ENCODE data around the gene CYS1.
"Not testable (repeated sequence)": the region's sequence is repeated elsewhere in the genome, so short reads cannot be mapped to it uniquely, and the experiment has no call there.

CYS1 gene

DNA sequence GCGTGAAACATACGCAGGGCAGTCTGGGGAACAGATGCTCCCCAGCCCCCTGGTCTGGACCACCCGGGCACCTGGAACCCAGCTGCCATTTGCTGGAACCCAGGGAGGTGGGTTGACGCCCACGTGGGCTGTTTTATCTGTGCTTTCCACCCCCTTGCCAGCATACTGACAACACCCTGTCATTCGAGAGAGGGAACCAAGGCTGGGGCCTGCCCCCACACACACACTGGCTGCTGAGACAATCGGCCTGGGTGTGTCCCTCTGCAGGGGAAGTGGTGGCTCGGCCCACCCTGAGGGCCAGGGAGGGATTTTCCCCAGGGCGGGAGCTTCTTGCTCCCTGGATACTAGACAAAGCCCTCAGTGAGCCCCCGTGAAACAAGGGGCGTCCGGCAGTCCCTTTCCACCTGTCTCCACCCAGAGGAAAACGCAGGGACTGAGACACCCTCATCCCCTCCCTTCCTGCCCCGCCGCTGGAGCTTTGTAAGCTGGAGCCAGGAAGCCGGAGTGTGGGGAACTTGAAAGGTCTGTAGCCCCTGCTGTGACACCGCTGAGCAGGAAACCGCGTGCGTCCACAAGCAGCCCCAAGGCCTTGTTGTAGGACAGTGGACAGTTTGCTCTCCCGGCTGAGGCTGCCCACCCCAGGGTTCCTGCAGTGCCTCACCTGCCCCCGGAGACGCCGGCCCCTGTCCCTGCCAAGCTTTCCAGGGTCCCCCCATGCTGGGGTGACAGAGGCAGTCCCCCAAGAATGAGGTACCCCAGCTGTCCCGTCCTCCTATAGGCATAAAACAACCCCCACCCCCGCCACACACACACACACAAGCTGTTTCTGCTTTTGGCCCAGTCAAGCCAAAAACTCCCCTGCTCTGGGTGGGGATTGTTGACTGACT, 51.0 kb downstream of the CYS1 start:
- DNase-seq = peak; percentile 54 to 70

DNA sequence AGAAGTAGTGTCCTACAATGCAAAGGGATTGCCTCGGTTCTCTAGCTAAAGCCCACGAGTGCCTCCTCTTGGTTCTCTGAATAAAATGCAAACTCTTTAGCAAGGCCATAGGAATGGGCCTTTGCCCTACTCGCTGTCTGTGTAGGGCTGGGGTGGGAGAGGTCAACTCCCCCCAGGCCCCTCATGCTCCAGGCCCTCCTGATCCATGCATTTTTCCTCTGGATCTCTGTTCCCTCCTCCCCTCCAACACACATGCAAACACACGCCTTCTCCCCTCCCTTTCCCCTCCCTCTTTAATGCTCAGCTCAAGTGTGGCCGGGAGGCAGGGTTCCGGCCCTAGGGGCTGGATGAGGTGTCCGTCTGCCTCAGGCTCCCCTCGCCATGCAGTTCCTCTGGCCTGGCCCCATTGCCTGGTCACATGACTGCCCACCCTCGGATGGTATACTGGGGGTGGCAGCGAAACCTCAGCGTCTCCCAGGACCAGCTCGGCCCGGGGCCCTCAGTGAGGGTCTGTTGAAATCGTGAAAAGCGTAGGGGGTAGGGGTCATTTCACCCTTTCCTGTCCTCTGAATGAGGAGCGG, 51.7 kb downstream of the CYS1 start:
- no peak for DNase-seq

GRCh38 chr2:10027660-10028330, 52.4 kb downstream of the CYS1 start:
- no peak for DNase-seq

DNA sequence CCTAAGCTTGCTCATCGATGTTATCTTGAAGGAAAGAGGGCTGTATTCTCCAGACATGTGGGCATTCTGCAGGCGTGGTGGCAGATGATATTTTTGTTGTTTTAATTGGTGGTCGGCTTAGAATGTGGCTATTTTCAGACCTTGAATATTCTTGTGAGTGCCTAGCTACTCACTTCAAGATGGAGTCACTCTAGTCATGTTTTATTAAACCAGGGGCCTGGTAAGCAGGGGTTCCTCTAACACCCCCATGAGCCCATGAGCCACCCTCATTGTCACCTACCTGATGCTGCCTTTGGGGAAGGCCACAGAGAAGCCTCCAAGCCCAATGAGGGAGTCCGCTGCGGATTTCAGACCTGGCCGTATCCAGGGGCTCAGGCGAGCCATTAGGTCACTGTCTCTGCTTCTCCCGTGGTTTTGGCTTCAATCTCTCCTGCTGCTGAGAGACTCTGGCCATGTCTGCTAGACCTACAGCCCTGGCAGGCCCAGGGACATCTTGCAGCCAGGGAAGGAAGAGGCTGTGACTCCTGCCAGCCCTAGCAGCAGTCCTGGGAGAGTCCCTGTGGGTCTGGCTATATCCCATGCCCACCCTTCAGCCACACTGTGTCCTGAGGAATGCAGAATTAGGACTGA, 53.2 kb downstream of the CYS1 start:
- DNase-seq = no peak

DNA sequence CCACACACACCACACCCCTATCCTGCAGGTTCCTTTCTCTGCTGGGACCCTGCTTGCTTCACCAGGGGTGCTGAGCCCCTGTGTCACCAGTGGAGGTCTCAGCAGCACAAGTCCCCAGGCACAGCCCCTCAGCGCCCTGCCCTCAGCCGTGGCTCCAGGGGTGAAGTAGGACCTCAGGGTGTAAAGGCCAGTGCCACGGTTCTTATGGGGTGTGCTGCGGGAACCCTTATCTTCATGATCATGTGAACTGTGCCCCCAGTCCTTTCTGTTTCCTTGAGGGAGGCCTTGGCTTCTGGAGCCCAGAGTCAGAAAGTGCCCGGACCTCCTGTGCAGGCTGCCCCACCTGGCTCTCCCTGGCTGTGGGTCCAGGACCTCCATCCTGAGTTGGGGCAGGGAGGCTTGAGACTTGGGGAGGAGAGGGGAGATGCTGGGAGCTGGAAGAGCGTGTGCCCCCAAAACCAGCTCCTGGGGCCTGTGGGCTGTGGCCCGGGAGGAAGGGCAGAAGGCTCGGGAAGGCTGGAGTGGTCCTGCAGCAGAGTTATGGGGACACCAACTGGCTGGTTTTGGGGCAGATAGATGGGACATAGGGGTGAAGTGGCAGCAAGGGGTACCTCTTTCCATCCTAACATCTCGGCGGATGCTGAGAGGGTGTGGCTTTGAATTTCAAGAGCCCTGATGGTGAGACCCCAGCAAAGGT, 57.1 kb downstream of the CYS1 start:
- no peak for DNase-seq

DNA sequence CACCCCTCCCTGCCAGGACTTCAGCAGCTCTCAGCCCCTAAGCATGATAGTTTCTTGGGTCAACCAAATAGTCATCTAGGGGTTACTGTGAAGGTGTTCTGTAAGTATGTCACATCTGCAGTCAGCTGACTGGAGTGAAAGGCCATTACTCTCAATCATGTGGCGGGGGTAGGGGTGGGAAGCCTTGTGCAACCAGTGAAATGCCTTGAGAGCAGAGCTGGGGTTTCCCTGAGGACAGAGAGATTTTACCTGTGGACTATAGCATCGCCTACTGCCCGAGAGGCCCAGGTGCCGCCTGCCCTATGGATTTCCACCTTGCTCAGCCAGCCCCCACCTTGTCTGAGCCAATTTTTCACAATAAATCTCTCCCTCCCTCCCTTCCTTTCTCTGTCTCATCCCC, 57.8 kb downstream of the CYS1 start:
- no peak for DNase-seq

DNA sequence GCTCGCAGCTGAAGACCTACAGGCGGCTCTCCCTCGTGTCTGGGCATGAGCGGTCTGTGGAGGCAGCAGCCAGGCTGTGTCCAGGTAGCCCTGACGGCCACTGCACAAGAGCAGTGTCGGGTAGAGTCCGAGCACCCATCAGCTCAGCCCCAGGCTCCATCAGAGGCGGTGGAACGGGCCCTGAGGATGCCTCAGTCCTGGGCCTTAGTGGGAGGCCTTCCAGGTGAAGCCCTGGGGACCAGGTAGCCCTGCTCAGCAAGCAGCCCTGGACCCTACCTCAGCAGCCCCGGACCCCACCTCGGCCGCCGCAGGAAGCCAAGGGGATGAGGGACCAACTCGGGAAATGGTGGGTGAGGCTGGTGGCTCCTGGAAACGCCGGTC, 58.2 kb downstream of the CYS1 start:
- no peak for DNase-seq

DNA sequence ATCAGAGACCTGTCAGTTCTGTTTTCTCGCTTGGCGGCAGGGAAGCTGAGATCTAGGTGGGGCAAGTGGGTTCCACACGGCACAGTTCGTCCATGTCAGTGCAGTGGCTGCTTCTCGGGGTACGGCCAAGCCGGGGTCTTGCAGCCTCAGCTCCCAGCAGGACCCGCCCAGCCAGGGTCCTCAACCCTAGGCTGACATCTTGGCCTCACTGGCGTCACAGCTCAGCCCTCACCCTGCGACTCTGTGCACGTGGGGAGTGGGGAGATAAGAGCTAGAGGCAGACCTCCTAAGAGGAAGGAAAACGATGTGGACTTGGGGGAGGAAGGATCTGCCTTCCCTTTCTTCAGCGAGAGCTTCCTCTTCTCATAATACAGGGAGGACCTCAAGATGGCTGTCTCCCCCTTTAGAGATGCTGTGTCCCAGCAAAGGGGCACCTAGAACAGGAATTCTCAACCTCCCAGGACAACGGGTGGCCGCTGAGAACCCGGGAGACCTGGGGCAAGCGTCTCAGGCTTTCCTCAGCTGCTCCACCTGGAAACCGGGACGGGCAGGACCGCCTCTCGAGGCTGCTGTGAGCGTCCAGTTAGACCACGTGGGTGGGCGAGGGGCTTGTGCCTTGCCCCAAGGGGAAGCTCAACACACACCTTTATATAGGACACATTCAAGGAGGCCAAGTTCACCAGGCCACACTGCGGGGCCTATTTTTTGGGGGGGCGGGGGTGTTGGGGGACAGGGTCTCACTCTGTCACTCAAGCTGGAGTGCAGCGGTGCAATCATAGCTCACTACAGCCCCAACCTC, 60.4 kb downstream of the CYS1 start:
- no peak for DNase-seq

DNA sequence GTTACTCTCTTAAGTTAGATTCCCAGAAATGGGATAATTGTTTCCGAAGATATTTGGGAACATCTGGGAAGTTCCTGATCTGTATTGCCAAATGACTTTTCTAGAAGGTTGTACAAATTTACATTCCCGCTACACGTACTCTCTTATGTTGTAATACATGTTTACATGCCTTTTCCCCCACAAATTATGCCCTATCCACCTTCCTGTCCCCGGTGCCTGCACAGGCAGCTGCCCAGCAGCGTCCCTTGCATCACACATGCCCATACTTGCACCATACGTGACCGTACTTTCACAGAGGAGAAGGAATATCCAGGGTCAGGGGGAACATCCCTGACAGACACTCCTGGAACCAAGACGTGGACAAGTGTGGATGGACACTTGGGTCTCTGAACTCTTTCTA, 61.0 kb downstream of the CYS1 start:
- DNase-seq = no peak

- DNase-seq = no peak
Observed at GRCh38 chr2:10017313-10017941, 62.8 kb downstream of the CYS1 start.

DNA sequence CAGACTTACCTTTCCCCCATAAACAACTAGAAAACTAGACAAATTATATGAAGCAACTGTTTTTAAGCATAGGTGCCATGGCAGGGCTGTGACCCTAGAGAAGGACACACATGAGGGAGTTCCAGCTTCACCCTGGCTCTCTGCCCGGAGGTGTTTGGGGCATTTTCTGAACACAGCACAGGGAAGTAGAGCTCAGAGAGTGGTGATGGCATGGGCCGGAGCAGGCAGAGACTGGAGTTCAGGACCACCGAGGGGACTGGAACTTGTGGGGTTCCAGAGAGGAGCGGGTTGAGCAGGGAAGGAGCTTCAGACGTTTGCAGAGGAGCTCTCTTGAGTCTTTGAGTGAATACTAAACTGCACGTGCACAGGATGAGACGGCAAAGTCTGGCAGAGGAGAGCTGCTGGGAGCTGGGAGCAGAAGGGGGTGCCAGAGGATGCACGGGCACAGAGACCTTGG, 63.4 kb downstream of the CYS1 start:
- DNase-seq = no peak

- no peak for DNase-seq
Observed at GRCh38 chr2:10016001-10016801, 64.0 kb downstream of the CYS1 start.

DNA sequence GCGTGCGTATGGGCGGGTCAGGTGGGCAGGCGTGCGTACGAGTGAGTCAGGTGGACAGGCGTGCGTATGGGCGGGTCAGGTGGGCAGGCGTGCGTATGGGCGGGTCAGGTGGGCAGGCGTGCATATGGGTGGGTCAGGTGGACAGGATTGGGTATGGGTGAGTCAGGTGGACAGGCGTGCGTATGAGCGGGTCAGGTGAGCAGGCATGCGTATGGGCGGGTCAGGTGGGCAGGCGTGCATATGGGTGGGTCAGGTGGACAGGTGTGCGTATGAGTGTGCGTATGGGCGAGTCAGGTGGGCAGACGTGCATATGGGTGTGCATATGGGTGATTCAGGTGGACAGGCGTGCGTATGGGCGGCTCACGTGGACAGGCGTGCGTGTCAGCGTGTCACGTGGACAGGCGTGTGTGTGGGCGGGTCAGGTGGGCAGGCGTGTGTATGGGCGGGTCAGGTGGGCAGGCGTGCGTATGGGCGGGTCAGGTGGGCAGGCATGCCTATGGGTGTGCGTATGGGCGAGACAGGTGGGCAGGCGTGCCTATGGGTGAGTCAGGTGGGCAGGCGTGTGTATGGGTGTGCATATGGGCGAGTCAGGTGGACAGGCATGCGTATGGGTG, 64.7 kb downstream of the CYS1 start:
- not testable (repeated sequence) for DNase-seq

GRCh38 chr2:10014418-10015190, 65.6 kb downstream of the CYS1 start:
- DNase-seq = no peak

DNA sequence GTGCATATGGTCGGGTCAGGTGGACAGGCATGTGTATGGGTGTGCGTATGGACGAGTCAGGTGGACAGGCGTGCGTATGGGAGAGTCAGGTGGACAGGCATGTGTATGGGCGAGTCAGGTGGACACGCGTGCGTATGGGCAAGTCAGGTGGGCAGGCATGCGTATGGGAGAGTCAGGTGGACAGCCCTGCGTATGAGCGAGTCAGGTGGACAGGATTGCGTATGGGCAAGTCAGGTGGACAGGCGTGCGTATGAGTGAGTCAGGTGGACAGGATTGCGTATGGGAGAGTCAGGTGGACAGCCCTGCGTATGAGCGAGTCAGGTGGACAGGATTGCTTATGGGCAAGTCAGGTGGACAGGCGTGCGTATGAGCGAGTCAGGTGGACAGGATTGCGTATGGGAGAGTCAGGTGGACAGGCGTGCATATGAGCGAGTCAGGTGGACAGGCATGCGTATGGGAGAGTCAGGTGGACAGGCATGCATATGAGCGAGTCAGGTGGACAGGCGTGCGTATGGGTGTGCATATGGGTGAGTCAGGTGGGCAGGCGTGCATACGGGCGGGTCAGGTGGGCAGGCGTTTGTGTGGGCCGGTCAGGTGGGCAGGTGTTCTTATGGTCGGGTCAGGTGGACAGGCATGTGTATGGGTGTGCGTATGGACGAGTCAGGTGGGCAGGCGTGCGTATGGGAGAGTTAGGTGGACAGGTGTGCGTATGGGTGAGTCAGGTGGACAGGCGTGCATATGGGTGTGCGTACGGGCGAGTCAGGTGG, 66.4 kb downstream of the CYS1 start:
- DNase-seq = not testable (repeated sequence)

GRCh38 chr2:10012963-10013461, 67.2 kb downstream of the CYS1 start:
- DNase-seq = no peak

- not testable (repeated sequence) for DNase-seq
Observed at GRCh38 chr2:10012366-10012962, 67.7 kb downstream of the CYS1 start.

Data from NCI-H2081 (cell line).